AG10803 (cell line): ENCODE measurements around the gene SP140.
"Not testable (repeated sequence)": the region's sequence is repeated elsewhere in the genome, so short reads cannot be mapped to it uniquely, and the experiment has no call there.

ENCODE experiments used
- DNase-seq: peaks from one replicate; pipeline ENCODE4 v3.0.0; 2010; ENCODE audit warnings: low read depth
- H3K4me3 ChIP-seq: 2 replicates; pipeline ENCODE4 v1.5.1; 2011; ENCODE audit warnings: mild to moderate bottlenecking, low read length, control low read depth
- CTCF ChIP-seq: conservative IDR thresholded peaks from 2 replicates; pipeline ENCODE4 v1.5.1; 2011; ENCODE audit warnings: mild to moderate bottlenecking, low read length, control low read depth, inconsistent platforms

SP140 gene

GRCh38 chr2:230244211-230244610 is 18.7 kb downstream of the SP140 start:
- DNase-seq: no peak

DNA sequence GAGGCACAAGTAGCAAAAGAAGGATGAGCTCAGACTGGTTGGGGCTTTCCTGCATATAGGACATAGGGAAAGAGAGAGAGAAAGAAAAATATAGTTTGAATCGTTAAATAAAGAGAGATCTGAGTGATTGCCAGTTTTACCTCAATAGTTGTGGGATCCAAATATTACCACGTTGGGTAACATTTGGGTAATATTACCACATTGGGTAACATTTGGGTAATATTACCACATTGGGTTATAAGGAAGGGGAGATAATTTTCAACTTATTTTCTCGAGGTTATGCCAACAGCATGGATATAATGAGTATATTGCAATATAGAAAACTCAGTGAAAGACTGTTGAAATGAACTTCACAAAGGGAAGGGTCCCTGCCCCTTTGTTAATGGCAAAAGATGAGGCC is 20.7 kb downstream of the SP140 start:
- no peak overlapping the region for H3K4me3 ChIP-seq
- DNase-seq: no peak
- no peak for TF ChIP-seq CTCF

More at GRCh38 chr2:230244211-230244610, 18.7 kb downstream of the SP140 start:
- no peak overlapping the region for H3K4me3 ChIP-seq
- TF ChIP-seq CTCF: no peak

DNA sequence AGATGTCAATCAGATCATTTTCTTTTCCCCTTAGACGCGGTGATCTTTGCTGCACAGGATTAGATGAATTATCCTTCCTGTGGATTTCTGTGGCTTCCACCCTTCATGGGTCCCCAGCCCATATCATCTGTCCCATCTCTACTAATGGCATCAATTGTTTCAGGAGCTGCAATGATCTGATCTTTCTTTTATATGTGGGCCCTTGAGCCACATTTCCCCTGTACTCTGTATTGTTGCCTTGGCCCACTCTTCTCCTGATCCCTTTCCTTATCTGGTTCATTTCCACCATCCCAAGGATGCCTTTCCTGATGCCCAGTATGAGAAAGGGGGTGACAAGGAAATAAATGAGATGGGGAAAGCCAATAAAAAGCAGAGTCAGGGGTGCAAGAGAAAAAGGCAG is 24.7 kb downstream of the SP140 start:
- H3K4me3 ChIP-seq: no peak overlapping the region
- DNase-seq: no peak
- TF ChIP-seq CTCF: no peak

DNA sequence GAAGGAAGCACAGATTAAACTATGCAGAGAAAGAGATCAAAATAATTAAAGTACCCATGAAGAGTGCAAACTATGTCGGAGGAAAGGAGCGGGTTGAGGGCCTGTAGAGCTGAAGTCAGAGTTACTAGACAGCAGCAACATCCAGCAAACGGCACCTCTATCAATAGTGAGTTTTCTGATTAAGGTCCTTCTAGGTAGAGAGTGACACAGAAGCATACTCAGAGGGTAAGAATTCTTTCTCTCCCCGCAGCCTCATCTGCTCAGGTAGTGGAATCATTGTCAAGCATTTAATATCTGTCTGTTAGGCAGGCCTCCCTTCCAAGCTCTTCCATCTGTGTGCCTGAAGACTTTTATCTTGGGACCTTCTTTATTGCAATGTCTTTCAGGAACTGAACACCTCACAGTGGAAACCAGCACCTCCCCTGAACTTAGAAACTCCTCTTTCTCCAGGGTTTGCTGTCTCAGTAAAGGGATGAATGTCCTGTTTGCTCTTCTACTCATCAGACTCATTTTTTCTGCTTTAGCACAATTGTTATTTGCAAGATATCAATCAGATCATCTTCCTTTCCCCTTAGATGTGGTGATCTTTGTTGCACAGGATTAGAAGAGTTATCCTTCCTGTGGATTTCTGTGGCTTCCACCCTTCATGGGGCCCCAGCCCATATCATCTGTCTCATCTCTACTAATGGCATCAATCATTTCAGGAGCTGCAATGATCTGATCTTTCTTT is 28.8 kb downstream of the SP140 start:
- no peak for TF ChIP-seq CTCF
- H3K4me3 ChIP-seq: no peak overlapping the region
- DNase-seq: no peak

DNA sequence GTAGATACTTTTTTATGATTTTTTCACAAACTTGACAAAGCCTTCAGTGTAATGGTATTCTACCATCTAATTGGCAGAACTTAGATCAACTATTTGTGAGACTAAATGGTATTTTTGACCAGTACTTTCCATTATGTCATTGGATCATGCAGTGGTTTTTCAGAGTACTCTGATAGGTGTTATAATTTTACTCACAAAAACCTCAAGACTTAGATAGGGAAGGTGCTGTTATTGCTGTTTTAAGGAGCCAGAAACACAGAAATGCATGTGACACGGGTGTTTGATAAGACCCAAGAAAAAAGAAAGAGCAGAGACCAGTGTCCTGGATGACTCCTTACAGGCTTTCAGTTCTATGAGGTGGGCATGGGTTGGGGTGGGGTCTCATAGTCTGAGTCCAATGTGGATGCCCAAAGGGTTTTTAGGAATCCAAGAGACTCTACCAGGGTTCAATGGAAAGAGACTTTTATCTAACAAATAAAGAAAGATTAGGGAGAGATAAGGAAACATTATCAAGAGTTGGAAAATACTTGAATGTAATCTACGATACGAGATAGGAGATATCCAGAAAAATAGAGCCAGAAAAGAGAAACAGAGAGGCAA is 31.3 kb downstream of the SP140 start:
- no peak overlapping the region for H3K4me3 ChIP-seq
- no peak for DNase-seq
- TF ChIP-seq CTCF: no peak

DNA sequence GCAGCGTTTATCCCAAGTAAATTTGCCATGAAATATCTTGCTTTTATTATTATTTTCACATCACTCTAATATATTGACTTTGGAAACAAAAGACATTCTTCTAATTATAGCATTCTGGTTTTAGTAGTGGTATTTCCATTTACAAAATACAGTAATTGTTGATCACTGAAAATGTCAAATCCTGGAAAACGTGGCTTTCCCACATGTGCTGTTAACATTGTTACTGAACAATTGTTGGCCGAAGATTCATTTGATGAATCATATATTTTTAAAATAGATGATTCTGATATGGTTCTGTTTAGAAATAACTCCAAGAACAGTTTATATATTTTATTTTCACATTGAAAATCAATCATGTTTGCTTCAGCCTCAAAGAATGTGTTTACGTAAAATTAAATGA is 32.9 kb downstream of the SP140 start:
- no peak for TF ChIP-seq CTCF
- no peak for DNase-seq
- H3K4me3 ChIP-seq: no peak overlapping the region

DNA sequence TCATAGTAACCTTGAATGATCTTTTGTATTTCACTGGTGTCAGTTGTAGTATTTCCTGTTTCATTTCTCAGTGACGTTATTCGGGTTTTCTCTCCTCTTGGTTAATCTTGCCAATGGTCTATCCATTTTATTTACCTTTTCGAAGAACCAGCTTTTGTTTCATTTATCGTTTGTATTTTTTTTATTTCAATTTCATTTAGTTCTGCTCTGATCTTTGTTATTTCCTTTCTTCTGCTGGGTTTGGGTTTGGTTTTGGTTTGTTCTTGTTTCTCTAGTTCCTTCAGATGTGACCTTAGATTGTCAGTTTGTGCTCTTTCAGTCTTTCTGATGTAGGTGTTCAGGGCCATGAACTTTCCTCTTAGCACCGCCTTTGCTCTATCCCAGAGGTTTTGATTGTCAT is 36.7 kb downstream of the SP140 start:
- no peak overlapping the region for H3K4me3 ChIP-seq
- no peak for TF ChIP-seq CTCF
- no peak for DNase-seq

DNA sequence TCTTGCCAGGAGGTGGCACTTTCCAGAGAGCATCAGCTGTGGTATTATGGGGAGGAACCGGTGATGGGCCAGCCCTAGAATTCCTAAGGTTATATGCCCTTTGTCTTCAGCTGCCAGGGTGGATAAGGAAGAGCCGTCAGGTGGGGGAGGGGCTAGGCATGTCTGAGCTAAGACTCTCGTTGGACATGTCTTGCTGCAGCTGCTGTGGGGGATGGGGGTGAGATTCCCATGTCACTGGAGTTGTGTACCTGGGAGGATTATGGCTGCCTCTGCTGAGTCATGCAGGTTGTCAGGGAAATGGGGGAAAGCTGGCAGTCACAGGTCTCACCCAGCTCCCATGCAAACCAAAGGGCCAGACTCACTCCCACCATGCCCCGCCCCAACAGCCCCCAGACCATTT is 39.4 kb downstream of the SP140 start:
- not testable (repeated sequence) for DNase-seq, H3K4me3 ChIP-seq
